Hematopoietic multipotent progenitor cell treated with erythropoietin and hydrocortisone succinate and interleukin-3 and kit ligand, for 15 days (in vitro differentiated cells): ENCODE data around the gene PABPC5.

Experiments
- DNase-seq: peaks from one replicate; pipeline ENCODE4 v3.0.0-alpha.2; 2015; ENCODE audit warnings: low spot score

The PABPC5 gene

GRCh38 chrX:91434351-91435168 lies at the start of gene PABPC5:
PABPC5 (plus strand) TSS chrX:91434839; CDS start chrX:91435578, 739 bp downstream.
- DNase-seq = no peak

GRCh38 chrX:91389026-91389425 lies 45.6 kb upstream of the PABPC5 start:
- no peak for DNase-seq

- no peak for DNase-seq
These were observed 19.9 kb upstream of the PABPC5 start for GRCh38 chrX:91414713-91415112.

DNA sequence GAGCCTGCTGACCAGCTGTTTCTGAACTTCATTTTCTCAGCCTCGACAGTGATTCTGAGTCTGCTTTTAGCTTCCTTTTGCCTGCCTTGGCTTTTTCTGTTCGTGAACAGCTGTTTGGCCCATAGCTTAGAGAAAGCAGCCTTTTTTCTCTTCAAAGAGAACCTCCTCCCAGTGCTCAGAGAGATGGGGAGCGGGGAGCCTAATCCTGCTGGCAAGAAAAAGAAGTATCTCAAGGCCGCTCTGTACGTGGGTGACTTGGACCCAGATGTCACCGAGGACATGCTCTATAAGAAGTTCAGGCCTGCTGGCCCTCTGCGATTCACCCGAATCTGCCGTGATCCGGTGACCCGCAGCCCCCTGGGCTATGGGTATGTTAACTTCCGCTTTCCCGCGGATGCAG lies 756 bp downstream of the PABPC5 start:
- no peak for DNase-seq
